Uterus (tissue), 4 donors: Measurements from ENCODE around the gene PYGB. TPM values are rescaled to one million over a fixed set of nuclear protein-coding genes. Genes with fewer than 3 reads are reported as not detected.

Experiments used
- DNase-seq, 2 donors: peaks; one replicate each; pipeline ENCODE4 v3.0.0-alpha.2; 2019 to 2020
- H3K27ac ChIP-seq, 2 donors: fragments of 200-600 bp; sonication (generic); 1 replicate in 1 of 2; 2 replicates in 1 of 2; pipeline ENCODE4 v1.5.1; 2016 to 2018
- H3K27me3 ChIP-seq, 2 donors: fragments of 200-600 bp; sonication (generic); one replicate each; pipeline ENCODE4 v1.5.1; 2018 to 2019; ENCODE audit warnings: control low read depth in 1 of 2
- H3K36me3 ChIP-seq, 2 donors: fragments of 200-600 bp; sonication (generic); one replicate each; pipeline ENCODE4 v1.5.1; 2019; ENCODE audit warnings: control low read depth in 1 of 2
- H3K4me1 ChIP-seq, 2 donors: fragments of 200-600 bp; sonication (generic); one replicate each; pipeline ENCODE4 v1.5.1; 2018 to 2019; ENCODE audit warnings: control low read depth in 1 of 2
- H3K4me3 ChIP-seq, 2 donors: fragments of 200-600 bp; sonication (generic); 1 replicate in 1 of 2; 2 replicates in 1 of 2; pipeline ENCODE4 v1.5.1; 2018 to 2019; ENCODE audit warnings: mild to moderate bottlenecking in 1 of 2
- H3K9me3 ChIP-seq, 2 donors: fragments of 200-600 bp; sonication (generic); one replicate each; pipeline ENCODE4 v1.5.1; 2019; ENCODE audit warnings: control low read depth in 1 of 2
- CTCF ChIP-seq, 4 experiments: fragments of 200-600 bp in 2 of 4; fragments of 450-650 bp in 2 of 4; sonication (generic) in 2 of 4; IDR thresholded peaks; one replicate each; pipeline ENCODE4 v1.5.1; 2016 to 2019; ENCODE audit warnings: antibody characterized with exemption in 4 of 4, mild to moderate bottlenecking in 2 of 4, moderate library complexity in 1 of 4
- POLR2A ChIP-seq, 2 donors: fragments of 450-650 bp; IDR thresholded peaks; one replicate each; pipeline ENCODE4 v1.6.1; 2016; ENCODE audit warnings: antibody characterized with exemption in 2 of 2, mild to moderate bottlenecking in 1 of 2, moderate library complexity in 1 of 2
- intact Hi-C: fragments of 100-400 bp; cut with DNase I; formaldehyde crosslinking; loops from one replicate; pipeline ENCODE4 v1.15.1; 2023; ENCODE audit warnings: low total_unique reads
- total RNA-seq, 4 donors: library from RNA; depleted of rRNA in 3 of 4; stranded (reverse); fragments of >200 nt in 3 of 4; gene quantifications; one replicate each; pipeline versions ENCODE4 v1.1.0 to v1.2.4, GENCODE V29; 2014 to 2023
- donor health status: DM: yes; HTN: yes; CAD: no.

The PYGB gene
- total RNA-seq, 4 donors from 2014 or later = 26.2 to 87.9 (median 49.8) TPM

GRCh38 chr20:25296094-25297093 lies 48.5 kb downstream of the PYGB start:
- no peaks in the 10 kb centered on the region for H3K36me3 ChIP-seq
- H3K27me3 ChIP-seq = no peaks in the 10 kb centered on the region
- intact Hi-C loops = loop anchor here (10.0 kb wide), 1 partner anchor 98 kb away; the partner anchor contains the start of gene ABHD12
- TF ChIP-seq POLR2A (IDR thresholded peaks at IDR 0.05) (no peak), CTCF (IDR thresholded peaks at IDR 0.05) (peak in 1 of 4 experiments; percentile 18)
- H3K4me1 ChIP-seq = no peaks in the 10 kb centered on the region
- no peak overlapping the region for H3K27ac ChIP-seq
- H3K4me3 ChIP-seq = no peak overlapping the region
- no peak for DNase-seq
- no peaks in the 10 kb centered on the region for H3K9me3 ChIP-seq

GRCh38 chr20:25297141-25297905 lies 49.4 kb downstream of the PYGB start:
- Histone ChIP-seq H3K4me1 (no peaks in the 10 kb centered on the region), H3K36me3 (no peaks in the 10 kb centered on the region), H3K4me3 (no peak overlapping the region), H3K27me3 (no peaks in the 10 kb centered on the region), H3K27ac (no peak overlapping the region), H3K9me3 (no peaks in the 10 kb centered on the region)
- intact Hi-C loops = loop anchor here (10.0 kb wide), 1 partner anchor 97 kb away; the partner anchor contains the start of gene ABHD12
- TF ChIP-seq POLR2A (IDR thresholded peaks at IDR 0.05) (no peak), CTCF (IDR thresholded peaks at IDR 0.05) (no peak)
- DNase-seq = no peak

GRCh38 chr20:25299806-25300205 lies 51.9 kb downstream of the PYGB start:
- no peaks in the 10 kb centered on the region for H3K36me3 ChIP-seq
- H3K9me3 ChIP-seq = no peaks in the 10 kb centered on the region
- H3K4me1 ChIP-seq = no peaks in the 10 kb centered on the region
- DNase-seq = no peak
- intact Hi-C loops = loop anchor here (10.0 kb wide), 1 partner anchor 95 kb away; the partner anchor contains the start of gene ABHD12
- no peak overlapping the region for H3K27ac ChIP-seq
- H3K27me3 ChIP-seq = no peaks in the 10 kb centered on the region
- TF ChIP-seq POLR2A (IDR thresholded peaks at IDR 0.05) = no peak
- no peak for TF ChIP-seq CTCF (IDR thresholded peaks at IDR 0.05)
- no peak overlapping the region for H3K4me3 ChIP-seq

GRCh38 chr20:25300496-25301170 lies 52.7 kb downstream of the PYGB start:
- no peak overlapping the region for H3K27ac ChIP-seq
- TF ChIP-seq POLR2A (IDR thresholded peaks at IDR 0.05) (no peak), CTCF (IDR thresholded peaks at IDR 0.05) (no peak)
- H3K9me3 ChIP-seq = no peaks in the 10 kb centered on the region
- no peaks in the 10 kb centered on the region for H3K4me1 ChIP-seq
- intact Hi-C loops = no loop called here
- DNase-seq = no peak
- H3K27me3 ChIP-seq = no peaks in the 10 kb centered on the region
- no peaks in the 10 kb centered on the region for H3K36me3 ChIP-seq
- H3K4me3 ChIP-seq = no peak overlapping the region
